Measurements from ENCODE around the gene MPL.

- TF ChIP-seq CTCF (IDR thresholded peaks at IDR 0.05) (no peak), MAX (IDR thresholded peaks at IDR 0.05; ENCODE audit: low read depth) (no peak), RCOR1 (IDR thresholded peaks at IDR 0.05; ENCODE audit: low read length) (no peak), EZH2phosphoT487 (IDR thresholded peaks at IDR 0.05; ENCODE audit: borderline replicate concordance, low read depth) (no peak), POLR2AphosphoS5 (IDR thresholded peaks at IDR 0.05; ENCODE audit: low read depth, low read length) (no peak), PBX3 (IDR thresholded peaks at IDR 0.05) (no peak), YY1 (IDR thresholded peaks at IDR 0.05; ENCODE audit: low read depth) (no peak), GABPA (IDR thresholded peaks at IDR 0.05; ENCODE audit: low read depth) (no peak), SMC3 (IDR thresholded peaks at IDR 0.05; ENCODE audit: low read depth, low read length) (no peak), REST (IDR thresholded peaks at IDR 0.05; ENCODE audit: low read depth, low read length) (no peak), TEAD4 (IDR thresholded peaks at IDR 0.05; ENCODE audit: borderline replicate concordance, insufficient read depth) (no peak), FOXM1 (IDR thresholded peaks at IDR 0.05; ENCODE audit: low read depth) (no peak), RAD21 (IDR thresholded peaks at IDR 0.05; ENCODE audit: low read length) (no peak)
Measured at GRCh38 chr1:43318831-43319230, 18.8 kb upstream of the MPL start.

Measured in SK-N-SH (cell line).